HL-60 (cell line): Measurements from ENCODE around the gene ME1.
"Not testable (repeated sequence)": the region's sequence is repeated elsewhere in the genome, so short reads cannot be mapped to it uniquely, and the experiment has no call there.

Experiments used
- DNase-seq, 2 experiments: peaks; one replicate each; pipeline ENCODE4 v3.0.0-alpha.2; 2010 to 2020; ENCODE audit warnings: low read depth in 1 of 2, low spot score in 1 of 2
- H3K27ac ChIP-seq: fragments of 250-450 bp; sonication (Bioruptor Pico); replicated peaks from 2 replicates; pipeline ENCODE4 v1.5.1; 2020; ENCODE audit warnings: mild to moderate bottlenecking, moderate library complexity
- H3K27me3 ChIP-seq: fragments of 250-450 bp; sonication (Bioruptor Pico); 2 replicates; pipeline ENCODE4 v1.5.1; 2021; ENCODE audit warnings: mild to moderate bottlenecking, moderate library complexity; ENCODE audit not compliant: insufficient read depth, poor library complexity, severe bottlenecking
- H3K4me3 ChIP-seq: replicated peaks from 2 replicates; pipeline ENCODE4 v1.5.1; 2011; ENCODE audit warnings: mild to moderate bottlenecking, control low read depth, low read length; ENCODE audit not compliant: insufficient read depth
- GABPA ChIP-seq: IDR thresholded peaks from 2 replicates; pipeline ENCODE4 v1.6.1; 2012; ENCODE audit warnings: low read depth
- POLR2AphosphoS5 ChIP-seq: IDR thresholded peaks from 2 replicates; pipeline ENCODE4 v1.6.1; 2012; ENCODE audit warnings: low read depth
- SPI1 ChIP-seq: IDR thresholded peaks from 2 replicates; pipeline ENCODE4 v1.6.1; 2012; ENCODE audit warnings: low read depth, mild to moderate bottlenecking, borderline replicate concordance
- TF ChIP-seq, protein P1 (sequence below): IDR thresholded peaks from one replicate; pipeline ENCODE4 v1.5.1; 2011; ENCODE audit warnings: low read length, control low read depth, inconsistent platforms; ENCODE audit not compliant: insufficient read depth
- TF ChIP-seq, protein P2 (sequence below): IDR thresholded peaks from 2 replicates; pipeline ENCODE4 v1.6.1; 2012; ENCODE audit warnings: low read depth; ENCODE audit not compliant: insufficient replicate concordance

The ME1 gene

GRCh38 chr6:83354747-83355146, 76.1 kb downstream of the ME1 start:
- Histone ChIP-seq H3K4me3 (no peak overlapping the region), H3K27me3 (no peaks in the 10 kb centered on the region), H3K27ac (no peak overlapping the region)
- DNase-seq = no peak
- no peak for TF ChIP-seq GABPA
- no peak for TF ChIP-seq POLR2AphosphoS5
- TF ChIP-seq, protein P1, sequence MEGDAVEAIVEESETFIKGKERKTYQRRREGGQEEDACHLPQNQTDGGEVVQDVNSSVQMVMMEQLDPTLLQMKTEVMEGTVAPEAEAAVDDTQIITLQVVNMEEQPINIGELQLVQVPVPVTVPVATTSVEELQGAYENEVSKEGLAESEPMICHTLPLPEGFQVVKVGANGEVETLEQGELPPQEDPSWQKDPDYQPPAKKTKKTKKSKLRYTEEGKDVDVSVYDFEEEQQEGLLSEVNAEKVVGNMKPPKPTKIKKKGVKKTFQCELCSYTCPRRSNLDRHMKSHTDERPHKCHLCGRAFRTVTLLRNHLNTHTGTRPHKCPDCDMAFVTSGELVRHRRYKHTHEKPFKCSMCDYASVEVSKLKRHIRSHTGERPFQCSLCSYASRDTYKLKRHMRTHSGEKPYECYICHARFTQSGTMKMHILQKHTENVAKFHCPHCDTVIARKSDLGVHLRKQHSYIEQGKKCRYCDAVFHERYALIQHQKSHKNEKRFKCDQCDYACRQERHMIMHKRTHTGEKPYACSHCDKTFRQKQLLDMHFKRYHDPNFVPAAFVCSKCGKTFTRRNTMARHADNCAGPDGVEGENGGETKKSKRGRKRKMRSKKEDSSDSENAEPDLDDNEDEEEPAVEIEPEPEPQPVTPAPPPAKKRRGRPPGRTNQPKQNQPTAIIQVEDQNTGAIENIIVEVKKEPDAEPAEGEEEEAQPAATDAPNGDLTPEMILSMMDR = no peak
- TF ChIP-seq, protein P2, sequence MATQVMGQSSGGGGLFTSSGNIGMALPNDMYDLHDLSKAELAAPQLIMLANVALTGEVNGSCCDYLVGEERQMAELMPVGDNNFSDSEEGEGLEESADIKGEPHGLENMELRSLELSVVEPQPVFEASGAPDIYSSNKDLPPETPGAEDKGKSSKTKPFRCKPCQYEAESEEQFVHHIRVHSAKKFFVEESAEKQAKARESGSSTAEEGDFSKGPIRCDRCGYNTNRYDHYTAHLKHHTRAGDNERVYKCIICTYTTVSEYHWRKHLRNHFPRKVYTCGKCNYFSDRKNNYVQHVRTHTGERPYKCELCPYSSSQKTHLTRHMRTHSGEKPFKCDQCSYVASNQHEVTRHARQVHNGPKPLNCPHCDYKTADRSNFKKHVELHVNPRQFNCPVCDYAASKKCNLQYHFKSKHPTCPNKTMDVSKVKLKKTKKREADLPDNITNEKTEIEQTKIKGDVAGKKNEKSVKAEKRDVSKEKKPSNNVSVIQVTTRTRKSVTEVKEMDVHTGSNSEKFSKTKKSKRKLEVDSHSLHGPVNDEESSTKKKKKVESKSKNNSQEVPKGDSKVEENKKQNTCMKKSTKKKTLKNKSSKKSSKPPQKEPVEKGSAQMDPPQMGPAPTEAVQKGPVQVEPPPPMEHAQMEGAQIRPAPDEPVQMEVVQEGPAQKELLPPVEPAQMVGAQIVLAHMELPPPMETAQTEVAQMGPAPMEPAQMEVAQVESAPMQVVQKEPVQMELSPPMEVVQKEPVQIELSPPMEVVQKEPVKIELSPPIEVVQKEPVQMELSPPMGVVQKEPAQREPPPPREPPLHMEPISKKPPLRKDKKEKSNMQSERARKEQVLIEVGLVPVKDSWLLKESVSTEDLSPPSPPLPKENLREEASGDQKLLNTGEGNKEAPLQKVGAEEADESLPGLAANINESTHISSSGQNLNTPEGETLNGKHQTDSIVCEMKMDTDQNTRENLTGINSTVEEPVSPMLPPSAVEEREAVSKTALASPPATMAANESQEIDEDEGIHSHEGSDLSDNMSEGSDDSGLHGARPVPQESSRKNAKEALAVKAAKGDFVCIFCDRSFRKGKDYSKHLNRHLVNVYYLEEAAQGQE = no peak

- Histone ChIP-seq H3K4me3 (no peak overlapping the region), H3K27ac (no peak overlapping the region), H3K27me3 (no peaks in the 10 kb centered on the region)
- no peak for TF ChIP-seq GABPA
- TF ChIP-seq POLR2AphosphoS5 = no peak
- TF ChIP-seq, protein P1 = no peak
- no peak for DNase-seq
These were observed 78.3 kb downstream of the ME1 start for GRCh38 chr6:83352424-83353061.

GRCh38 chr6:83343121-83343520, 87.7 kb downstream of the ME1 start:
- TF ChIP-seq, protein P1 = no peak
- TF ChIP-seq GABPA (no peak), SPI1 (no peak), POLR2AphosphoS5 (no peak)
- TF ChIP-seq, protein P2 = no peak
- no peaks in the 10 kb centered on the region for H3K27me3 ChIP-seq
- no peak overlapping the region for H3K27ac ChIP-seq
- DNase-seq = no peak
- H3K4me3 ChIP-seq = no peak overlapping the region

DNA sequence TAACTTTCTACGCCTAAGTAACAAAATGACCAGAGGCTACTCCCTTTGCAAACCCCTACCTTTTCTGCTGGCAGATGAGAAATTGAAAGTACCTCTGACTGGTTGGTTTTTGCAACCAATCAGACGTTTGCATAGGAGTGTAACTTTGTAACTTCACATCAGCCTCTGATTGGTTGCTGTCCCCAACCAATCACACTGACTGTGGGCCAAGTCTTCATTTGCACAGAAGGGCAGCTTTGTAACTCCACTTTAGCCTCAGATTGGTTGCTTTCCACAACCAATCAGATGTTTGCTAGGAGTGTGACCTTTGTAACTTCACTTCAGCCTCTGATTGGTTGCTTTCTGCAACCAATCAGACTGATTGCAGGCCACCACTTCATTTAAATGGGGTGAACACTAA, 89.1 kb downstream of the ME1 start:
- Histone ChIP-seq H3K27ac (no peak overlapping the region), H3K4me3 (no peak overlapping the region), H3K27me3 (no peaks in the 10 kb centered on the region)
- DNase-seq = no peak
- TF ChIP-seq, protein P2 = no peak
- TF ChIP-seq SPI1 = no peak
- TF ChIP-seq, protein P1 = no peak
- TF ChIP-seq GABPA = no peak
- TF ChIP-seq POLR2AphosphoS5 = no peak

- not testable (repeated sequence) for H3K4me3 ChIP-seq, DNase-seq, H3K27me3 ChIP-seq, H3K27ac ChIP-seq
These were observed 96.9 kb downstream of the ME1 start for GRCh38 chr6:83333916-83334315.
